ENCODE data around the gene SRSF6.

GRCh38 chr20:43473381-43473704 lies 15.6 kb downstream of the SRSF6 start:
- TF ChIP-seq CTCF (IDR thresholded peaks at IDR 0.05 in 4 of 5, conservative IDR thresholded peaks at IDR 0.05 in 1 of 5), result no peak
- no peak for TF ChIP-seq POLR2A (IDR thresholded peaks at IDR 0.05)
